SH-SY5Y (cell line): ENCODE results near the gene G3BP1.

Experiments used
- GATA2 ChIP-seq: IDR thresholded peaks from 2 replicates; pipeline ENCODE4 v1.6.1; 2011; ENCODE audit warnings: mild to moderate bottlenecking, low read depth, low read length
- GATA3 ChIP-seq: IDR thresholded peaks from 2 replicates; pipeline ENCODE4 v1.6.1; 2011; ENCODE audit warnings: low read depth, mild to moderate bottlenecking, low read length, moderate library complexity

The G3BP1 gene

GRCh38 chr5:151742870-151743294 is 28.9 kb upstream of the G3BP1 start:
- no peak for TF ChIP-seq GATA3
- TF ChIP-seq GATA2, result no peak

- no peak for TF ChIP-seq GATA2
- TF ChIP-seq GATA3, result no peak
These were observed 28.2 kb upstream of the G3BP1 start for GRCh38 chr5:151743530-151743929.

- TF ChIP-seq GATA2 (no peak), GATA3 (no peak)
These were observed 26.6 kb upstream of the G3BP1 start for GRCh38 chr5:151745071-151745705.

GRCh38 chr5:151750121-151750520 is 21.6 kb upstream of the G3BP1 start:
- TF ChIP-seq GATA3, result no peak
- TF ChIP-seq GATA2, result no peak

- TF ChIP-seq GATA2, result no peak
- TF ChIP-seq GATA3, result no peak
These were observed 20.7 kb upstream of the G3BP1 start for GRCh38 chr5:151751091-151751490.

GRCh38 chr5:151751593-151751992 is 20.2 kb upstream of the G3BP1 start:
- TF ChIP-seq GATA2, result no peak
- no peak for TF ChIP-seq GATA3

- TF ChIP-seq GATA2 (no peak), GATA3 (no peak)
These were observed 16.4 kb upstream of the G3BP1 start for GRCh38 chr5:151755383-151755782.

- TF ChIP-seq GATA3 (no peak), GATA2 (no peak)
These were observed 14.3 kb upstream of the G3BP1 start for GRCh38 chr5:151757233-151758140.

GRCh38 chr5:151758141-151758429 is 13.7 kb upstream of the G3BP1 start:
- TF ChIP-seq GATA2, result no peak
- no peak for TF ChIP-seq GATA3

- no peak for TF ChIP-seq GATA3
- no peak for TF ChIP-seq GATA2
These were observed 13.1 kb upstream of the G3BP1 start, which contains the start of gene ATOX1 for GRCh38 chr5:151758430-151759241. Gene ATOX1, minus strand, starts transcription at chr5:151758631. Its CDS starts 80 bp downstream, at chr5:151758551.

- no peak for TF ChIP-seq GATA2
- no peak for TF ChIP-seq GATA3
These were observed 7.0 kb upstream of the G3BP1 start for GRCh38 chr5:151764801-151765200.

- TF ChIP-seq GATA3, result no peak
- TF ChIP-seq GATA2, result no peak
These were observed 4.8 kb upstream of the G3BP1 start for GRCh38 chr5:151766975-151767374.

GRCh38 chr5:151770383-151771258 is 1.1 kb upstream of the G3BP1 start:
- TF ChIP-seq GATA3 (no peak), GATA2 (no peak)
